Liver (tissue), 3 donors: ENCODE measurements around the gene IL17RB.

Source experiments
- ATF3 ChIP-seq: IDR thresholded peaks from 2 replicates; pipeline ENCODE4 v1.6.1; 2016; ENCODE audit warnings: antibody characterized with exemption
- GABPA ChIP-seq, 2 donors: IDR thresholded peaks in 1 of 2; conservative IDR thresholded peaks in 1 of 2; 2 replicates each; pipeline ENCODE4 v1.6.1; 2016; ENCODE audit warnings: antibody characterized with exemption in 2 of 2, mild to moderate bottlenecking in 1 of 2, moderate library complexity in 1 of 2
- HNF4A ChIP-seq, 2 donors: conservative IDR thresholded peaks; 2 replicates each; pipeline ENCODE4 v1.6.1; 2016; ENCODE audit warnings: antibody characterized with exemption in 2 of 2, mild to moderate bottlenecking in 2 of 2
- HNF4G ChIP-seq: IDR thresholded peaks from 2 replicates; pipeline ENCODE4 v1.6.1; 2016; ENCODE audit warnings: antibody characterized with exemption
- NR2F2 ChIP-seq: IDR thresholded peaks from 2 replicates; pipeline ENCODE4 v1.6.1; 2016; ENCODE audit warnings: antibody characterized with exemption
- RAD21 ChIP-seq, 2 donors: IDR thresholded peaks; 2 replicates each; pipeline ENCODE4 v1.6.1; 2016; ENCODE audit warnings: antibody characterized with exemption in 2 of 2, mild to moderate bottlenecking in 2 of 2
- RXRA ChIP-seq, 2 donors: IDR thresholded peaks; 2 replicates each; pipeline ENCODE4 v1.6.1; 2017 to 2018; ENCODE audit warnings: antibody characterized with exemption in 2 of 2, mild to moderate bottlenecking in 1 of 2
- SP1 ChIP-seq: IDR thresholded peaks from 2 replicates; pipeline ENCODE4 v1.6.1; 2018; ENCODE audit warnings: antibody characterized with exemption, mild to moderate bottlenecking
- TAF1 ChIP-seq: conservative IDR thresholded peaks from 2 replicates; pipeline ENCODE4 v1.6.1; 2016; ENCODE audit warnings: antibody characterized with exemption, mild to moderate bottlenecking
- YY1 ChIP-seq: IDR thresholded peaks from 2 replicates; pipeline ENCODE4 v1.6.1; 2016; ENCODE audit warnings: antibody characterized with exemption, mild to moderate bottlenecking
- ZBTB33 ChIP-seq: IDR thresholded peaks from 2 replicates; pipeline ENCODE4 v1.6.1; 2016; ENCODE audit warnings: antibody characterized with exemption
- TF ChIP-seq, protein P1 (sequence below): fragments of 150-350 bp; IDR thresholded peaks from 2 replicates; pipeline ENCODE4 v1.5.1; 2017; ENCODE audit warnings: improper control_type of control experiment, low read depth, low read length; ENCODE audit not compliant: missing input control
- TF ChIP-seq, protein P2 (sequence below): IDR thresholded peaks from 2 replicates; pipeline ENCODE4 v1.6.1; 2016; ENCODE audit warnings: antibody characterized with exemption, mild to moderate bottlenecking
- TF ChIP-seq, protein P3 (sequence below): IDR thresholded peaks from 2 replicates; pipeline ENCODE4 v1.6.1; 2016; ENCODE audit warnings: antibody characterized with exemption
- donor health status: healthy.
- donor health status: healthy.

DNA sequence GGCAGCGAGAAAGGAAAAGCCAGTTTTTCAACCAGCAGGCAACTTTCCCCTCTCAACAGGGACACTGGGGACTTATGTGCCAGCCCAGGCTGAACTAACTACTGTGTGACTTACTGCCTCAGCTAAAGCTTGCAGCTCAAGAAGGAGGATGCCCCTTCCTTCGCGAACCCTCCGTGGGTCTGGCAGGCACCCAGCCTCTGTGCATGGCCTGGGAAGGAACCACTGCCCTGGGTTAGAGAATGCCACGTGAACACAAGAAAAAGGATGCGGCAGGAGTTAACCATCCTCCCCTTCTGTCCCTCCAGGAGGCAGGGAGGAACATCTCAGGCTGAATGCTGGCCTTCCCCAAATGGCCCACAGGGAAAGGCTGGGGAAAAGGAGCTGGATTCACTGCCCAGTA, 29.2 kb upstream of the IL17RB start:
- TF ChIP-seq, protein P1, sequence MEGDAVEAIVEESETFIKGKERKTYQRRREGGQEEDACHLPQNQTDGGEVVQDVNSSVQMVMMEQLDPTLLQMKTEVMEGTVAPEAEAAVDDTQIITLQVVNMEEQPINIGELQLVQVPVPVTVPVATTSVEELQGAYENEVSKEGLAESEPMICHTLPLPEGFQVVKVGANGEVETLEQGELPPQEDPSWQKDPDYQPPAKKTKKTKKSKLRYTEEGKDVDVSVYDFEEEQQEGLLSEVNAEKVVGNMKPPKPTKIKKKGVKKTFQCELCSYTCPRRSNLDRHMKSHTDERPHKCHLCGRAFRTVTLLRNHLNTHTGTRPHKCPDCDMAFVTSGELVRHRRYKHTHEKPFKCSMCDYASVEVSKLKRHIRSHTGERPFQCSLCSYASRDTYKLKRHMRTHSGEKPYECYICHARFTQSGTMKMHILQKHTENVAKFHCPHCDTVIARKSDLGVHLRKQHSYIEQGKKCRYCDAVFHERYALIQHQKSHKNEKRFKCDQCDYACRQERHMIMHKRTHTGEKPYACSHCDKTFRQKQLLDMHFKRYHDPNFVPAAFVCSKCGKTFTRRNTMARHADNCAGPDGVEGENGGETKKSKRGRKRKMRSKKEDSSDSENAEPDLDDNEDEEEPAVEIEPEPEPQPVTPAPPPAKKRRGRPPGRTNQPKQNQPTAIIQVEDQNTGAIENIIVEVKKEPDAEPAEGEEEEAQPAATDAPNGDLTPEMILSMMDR = no peak
- TF ChIP-seq, protein P2, sequence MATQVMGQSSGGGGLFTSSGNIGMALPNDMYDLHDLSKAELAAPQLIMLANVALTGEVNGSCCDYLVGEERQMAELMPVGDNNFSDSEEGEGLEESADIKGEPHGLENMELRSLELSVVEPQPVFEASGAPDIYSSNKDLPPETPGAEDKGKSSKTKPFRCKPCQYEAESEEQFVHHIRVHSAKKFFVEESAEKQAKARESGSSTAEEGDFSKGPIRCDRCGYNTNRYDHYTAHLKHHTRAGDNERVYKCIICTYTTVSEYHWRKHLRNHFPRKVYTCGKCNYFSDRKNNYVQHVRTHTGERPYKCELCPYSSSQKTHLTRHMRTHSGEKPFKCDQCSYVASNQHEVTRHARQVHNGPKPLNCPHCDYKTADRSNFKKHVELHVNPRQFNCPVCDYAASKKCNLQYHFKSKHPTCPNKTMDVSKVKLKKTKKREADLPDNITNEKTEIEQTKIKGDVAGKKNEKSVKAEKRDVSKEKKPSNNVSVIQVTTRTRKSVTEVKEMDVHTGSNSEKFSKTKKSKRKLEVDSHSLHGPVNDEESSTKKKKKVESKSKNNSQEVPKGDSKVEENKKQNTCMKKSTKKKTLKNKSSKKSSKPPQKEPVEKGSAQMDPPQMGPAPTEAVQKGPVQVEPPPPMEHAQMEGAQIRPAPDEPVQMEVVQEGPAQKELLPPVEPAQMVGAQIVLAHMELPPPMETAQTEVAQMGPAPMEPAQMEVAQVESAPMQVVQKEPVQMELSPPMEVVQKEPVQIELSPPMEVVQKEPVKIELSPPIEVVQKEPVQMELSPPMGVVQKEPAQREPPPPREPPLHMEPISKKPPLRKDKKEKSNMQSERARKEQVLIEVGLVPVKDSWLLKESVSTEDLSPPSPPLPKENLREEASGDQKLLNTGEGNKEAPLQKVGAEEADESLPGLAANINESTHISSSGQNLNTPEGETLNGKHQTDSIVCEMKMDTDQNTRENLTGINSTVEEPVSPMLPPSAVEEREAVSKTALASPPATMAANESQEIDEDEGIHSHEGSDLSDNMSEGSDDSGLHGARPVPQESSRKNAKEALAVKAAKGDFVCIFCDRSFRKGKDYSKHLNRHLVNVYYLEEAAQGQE = no peak
- TF ChIP-seq ATF3 (no peak), GABPA (IDR thresholded peaks at IDR 0.05 in 1 of 2, conservative IDR thresholded peaks at IDR 0.05 in 1 of 2) (no peak), HNF4A (conservative IDR thresholded peaks at IDR 0.05) (no peak), TAF1 (no peak), RXRA (IDR thresholded peaks at IDR 0.05) (no peak), ZBTB33 (no peak), NR2F2 (no peak), RAD21 (IDR thresholded peaks at IDR 0.05) (no peak), SP1 (no peak), HNF4G (no peak), YY1 (no peak)
- TF ChIP-seq, protein P3, sequence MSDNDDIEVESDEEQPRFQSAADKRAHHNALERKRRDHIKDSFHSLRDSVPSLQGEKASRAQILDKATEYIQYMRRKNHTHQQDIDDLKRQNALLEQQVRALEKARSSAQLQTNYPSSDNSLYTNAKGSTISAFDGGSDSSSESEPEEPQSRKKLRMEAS = no peak
